Lower lobe of right lung (tissue), 2 donors: ENCODE measurements around the gene ICE1. TPM values are rescaled to one million over a fixed set of nuclear protein-coding genes. Genes with fewer than 3 reads are reported as not detected.
"Not testable (repeated sequence)": the region's sequence is repeated elsewhere in the genome, so short reads cannot be mapped to it uniquely, and the experiment has no call there.

ENCODE experiments used
- ATAC-seq, 2 donors: fragments of 200-7000 bp; cut with Tn5 transposase; one replicate each; pipeline ENCODE4 v1.9.1; 2020 to 2022; ENCODE audit warnings: mild to moderate bottlenecking in 2 of 2, moderate library complexity in 2 of 2
- DNase-seq: peaks from one replicate; pipeline ENCODE4 v3.0.0-alpha.2; 2020
- H3K27ac ChIP-seq: fragments of 200-600 bp; one replicate; pipeline ENCODE4 v1.8.0; 2022
- H3K27me3 ChIP-seq: fragments of 200-600 bp; one replicate; pipeline ENCODE4 v1.8.0; 2022; ENCODE audit warnings: low read depth
- H3K36me3 ChIP-seq: fragments of 200-600 bp; one replicate; pipeline ENCODE4 v1.8.0; 2022; ENCODE audit warnings: mild to moderate bottlenecking
- H3K4me1 ChIP-seq: fragments of 200-600 bp; one replicate; pipeline ENCODE4 v1.8.0; 2022
- H3K4me3 ChIP-seq: fragments of 200-600 bp; one replicate; pipeline ENCODE4 v1.8.0; 2022; ENCODE audit warnings: mild to moderate bottlenecking
- H3K9me3 ChIP-seq: fragments of 200-600 bp; one replicate; pipeline ENCODE4 v1.8.0; 2022
- CTCF ChIP-seq: fragments of 200-600 bp; IDR thresholded peaks from one replicate; pipeline ENCODE4 v1.8.0; 2022; ENCODE audit warnings: antibody characterized with exemption, mild to moderate bottlenecking
- intact Hi-C: fragments of 100-400 bp; cut with DNase I; formaldehyde crosslinking; loops from one replicate; pipeline ENCODE4 v1.11.0; 2022
- total RNA-seq: library from RNA; stranded (reverse); fragmentation: NEBNext Ultra II Directional; extraction: Animal tissue kit (Norgen Biotek cat#: 25700); gene quantifications from one replicate; pipeline ENCODE4 v1.2.1, GENCODE V29; 2021
- donor health status: DM: no; HTN: yes; CAD: no; lungs with severe emphysema.

Gene ICE1
- total RNA-seq, 1 donor from 2014 or later: 28.1 TPM

- H3K27me3 ChIP-seq, H3K4me1 ChIP-seq, intact Hi-C loops, H3K4me3 ChIP-seq, H3K27ac ChIP-seq, DNase-seq, H3K36me3 ChIP-seq, H3K9me3 ChIP-seq: not testable (repeated sequence)
- ATAC-seq: peak; percentile 43 to 69
- peak; percentile 64 for TF ChIP-seq CTCF
Measured at GRCh38 chr5:5394384-5394986, 28.0 kb upstream of the ICE1 start.

- H3K27ac ChIP-seq, ATAC-seq, H3K27me3 ChIP-seq, intact Hi-C loops, H3K4me1 ChIP-seq, H3K4me3 ChIP-seq, H3K9me3 ChIP-seq, H3K36me3 ChIP-seq, DNase-seq: not testable (repeated sequence)
Measured at GRCh38 chr5:5395093-5395492, 27.4 kb upstream of the ICE1 start.

- TF ChIP-seq CTCF: no peak
- Histone ChIP-seq H3K36me3 (no peaks in the 10 kb centered on the region), H3K27me3 (no peaks in the 10 kb centered on the region), H3K4me1 (no peaks in the 10 kb centered on the region), H3K9me3 (no peaks in the 10 kb centered on the region), H3K4me3 (no peak overlapping the region), H3K27ac (no peak overlapping the region)
- intact Hi-C loops: no loop called here
- ATAC-seq (no peak), DNase-seq (no peak)
Measured at GRCh38 chr5:5398071-5398470, 24.4 kb upstream of the ICE1 start.

- Histone ChIP-seq H3K4me1 (no peaks in the 10 kb centered on the region), H3K36me3 (no peaks in the 10 kb centered on the region), H3K27me3 (no peaks in the 10 kb centered on the region), H3K27ac (no peak overlapping the region), H3K4me3 (no peak overlapping the region), H3K9me3 (no peaks in the 10 kb centered on the region)
- DNase-seq (no peak), ATAC-seq (no peak)
- intact Hi-C loops: no loop called here
- no peak for TF ChIP-seq CTCF
Measured at GRCh38 chr5:5401095-5401494, 21.4 kb upstream of the ICE1 start.

- no peak overlapping the region for H3K4me3 ChIP-seq
- ATAC-seq (no peak), DNase-seq (no peak)
- no peaks in the 10 kb centered on the region for H3K4me1 ChIP-seq
- H3K9me3 ChIP-seq: no peaks in the 10 kb centered on the region
- no peaks in the 10 kb centered on the region for H3K27me3 ChIP-seq
- H3K36me3 ChIP-seq: no peaks in the 10 kb centered on the region
- TF ChIP-seq CTCF: no peak
- intact Hi-C loops: no loop called here
- no peak overlapping the region for H3K27ac ChIP-seq
Measured at GRCh38 chr5:5403741-5404140, 18.7 kb upstream of the ICE1 start.

- no peaks in the 10 kb centered on the region for H3K4me1 ChIP-seq
- H3K9me3 ChIP-seq: no peaks in the 10 kb centered on the region
- no peak for TF ChIP-seq CTCF
- H3K36me3 ChIP-seq: no peaks in the 10 kb centered on the region
- DNase-seq (no peak), ATAC-seq (no peak)
- intact Hi-C loops: no loop called here
- no peaks in the 10 kb centered on the region for H3K27me3 ChIP-seq
- no peak overlapping the region for H3K4me3 ChIP-seq
- no peak overlapping the region for H3K27ac ChIP-seq
Measured at GRCh38 chr5:5404381-5404780, 18.1 kb upstream of the ICE1 start.
